H1 (cell line): ENCODE measurements around the gene SLC26A1. TPM values are rescaled to one million over a fixed set of nuclear protein-coding genes. Genes with fewer than 3 reads are reported as not detected.
A peak's percentile ranks its signal among the peaks of the same experiment; 100 is the strongest.

Source experiments
- ATF2 ChIP-seq: IDR thresholded peaks from 2 replicates; pipeline ENCODE4 v1.6.1; 2012; ENCODE audit warnings: low read length, inconsistent platforms
- BACH1 ChIP-seq: IDR thresholded peaks from 2 replicates; pipeline ENCODE4 v1.6.1; 2012; ENCODE audit warnings: low read length, improper control_type of control experiment
- CHD7 ChIP-seq: fragments of 300-600 bp; sonication (generic); IDR thresholded peaks from 2 replicates; pipeline ENCODE4 v1.7.1; 2012; ENCODE audit warnings: low read length, moderate library complexity, mild to moderate bottlenecking, inconsistent platforms; ENCODE audit not compliant: insufficient replicate concordance
- EZH2 ChIP-seq: fragments of 200-600 bp; sonication (generic); IDR thresholded peaks from 2 replicates; pipeline ENCODE4 v1.7.1; 2012; ENCODE audit warnings: low read depth, mild to moderate bottlenecking, moderate library complexity, low read length, inconsistent platforms; ENCODE audit not compliant: severe bottlenecking
- MAFK ChIP-seq: IDR thresholded peaks from 2 replicates; pipeline ENCODE4 v1.6.1; 2012; ENCODE audit warnings: low read depth, mild to moderate bottlenecking, improper control_type of control experiment, low read length
- SIN3A ChIP-seq, 2 experiments: IDR thresholded peaks in 1 of 2; conservative IDR thresholded peaks in 1 of 2; 2 replicates each; pipeline ENCODE4 v1.6.1; 2011 to 2012; ENCODE audit warnings: low read length in 2 of 2, improper control_type of control experiment in 1 of 2, low read depth in 1 of 2, mild to moderate bottlenecking in 1 of 2
- polyA plus RNA-seq, 7 experiments: library from polyadenylated mRNA; depleted of rRNA in 3 of 7; stranded (reverse) in 5 of 7; unstranded in 2 of 7; fragments of >200 nt in 5 of 7; fragments of 200-250 nt in 2 of 7; gene quantifications; 1 replicate in 5 of 7; 2 replicates in 1 of 7; 4 replicates in 1 of 7; pipeline versions ENCODE4 v1.2.1 to v1.2.3, GENCODE V29; 2011 to 2013; ENCODE audit warnings: missing spikeins in 2 of 7, mixed read lengths in 2 of 7
- total RNA-seq: library from RNA; stranded (reverse); fragmentation: NEBNext Ultra II Directional; extraction: Animal tissue kit (Norgen Biotek cat#: 25700); gene quantifications from 2 replicates; pipeline ENCODE4 v1.2.1, GENCODE V29; 2021

The SLC26A1 gene
- total and polyA plus RNA-seq, 2 of the 8 experiments (the other 6 are each of a cell fraction or from before 2014, with no cell fraction given), result 0.11 TPM; not detected in 1

GRCh38 chr4:993111-994029, at the start of gene SLC26A1 (continued):
- TF ChIP-seq CHD7 (no peak), MAFK (peak; percentile 72), ATF2 (no peak), BACH1 (peak; percentile 62; the same call in 1 of the 2 replicates), EZH2 (no peak), SIN3A (conservative IDR thresholded peaks at IDR 0.05 in 1 of 2, IDR thresholded peaks at IDR 0.05 in 1 of 2; ENCODE audit: low read depth in 1 of 2, low read length in 2 of 2) (no peak)
